Measurements from ENCODE around the gene ABCB4.

Gene ABCB4

GRCh38 chr7:87432536-87432935 is 42.9 kb downstream of the ABCB4 start:
- no peak overlapping the region for H3K4me3 ChIP-seq (ENCODE audit: low read depth, low read length)
- no peak for DNase-seq (ENCODE audit: low read depth, low spot score)
- in situ Hi-C loops (cut with HindIII; ENCODE audit: low sequenced_read_pairs): no loop called here
- TF ChIP-seq, protein P1, sequence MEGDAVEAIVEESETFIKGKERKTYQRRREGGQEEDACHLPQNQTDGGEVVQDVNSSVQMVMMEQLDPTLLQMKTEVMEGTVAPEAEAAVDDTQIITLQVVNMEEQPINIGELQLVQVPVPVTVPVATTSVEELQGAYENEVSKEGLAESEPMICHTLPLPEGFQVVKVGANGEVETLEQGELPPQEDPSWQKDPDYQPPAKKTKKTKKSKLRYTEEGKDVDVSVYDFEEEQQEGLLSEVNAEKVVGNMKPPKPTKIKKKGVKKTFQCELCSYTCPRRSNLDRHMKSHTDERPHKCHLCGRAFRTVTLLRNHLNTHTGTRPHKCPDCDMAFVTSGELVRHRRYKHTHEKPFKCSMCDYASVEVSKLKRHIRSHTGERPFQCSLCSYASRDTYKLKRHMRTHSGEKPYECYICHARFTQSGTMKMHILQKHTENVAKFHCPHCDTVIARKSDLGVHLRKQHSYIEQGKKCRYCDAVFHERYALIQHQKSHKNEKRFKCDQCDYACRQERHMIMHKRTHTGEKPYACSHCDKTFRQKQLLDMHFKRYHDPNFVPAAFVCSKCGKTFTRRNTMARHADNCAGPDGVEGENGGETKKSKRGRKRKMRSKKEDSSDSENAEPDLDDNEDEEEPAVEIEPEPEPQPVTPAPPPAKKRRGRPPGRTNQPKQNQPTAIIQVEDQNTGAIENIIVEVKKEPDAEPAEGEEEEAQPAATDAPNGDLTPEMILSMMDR (IDR thresholded peaks at IDR 0.05; ENCODE audit: low read depth, low read length): no peak

DNA sequence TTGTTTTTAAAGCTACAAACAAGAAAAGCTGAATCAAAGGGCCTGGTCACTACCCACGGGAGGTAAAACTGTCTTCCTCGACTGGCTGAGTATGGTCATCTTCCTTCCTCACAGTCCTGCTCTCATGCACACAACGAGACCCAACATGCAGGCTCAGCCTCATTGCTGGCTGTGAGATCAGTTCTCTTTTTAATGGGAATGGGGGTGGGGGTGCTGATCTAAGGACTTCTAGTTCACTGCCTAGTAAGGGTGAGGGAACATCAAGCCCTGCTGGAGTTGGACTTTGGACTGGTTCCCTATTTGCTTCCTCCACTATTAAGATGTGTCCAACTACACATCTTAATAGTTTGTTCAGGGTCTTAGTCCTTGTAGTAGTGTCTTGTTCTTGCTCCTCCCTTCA is 48.2 kb downstream of the ABCB4 start:
- TF ChIP-seq, protein P1 (IDR thresholded peaks at IDR 0.05; ENCODE audit: low read depth, low read length): no peak
- in situ Hi-C loops (cut with HindIII; ENCODE audit: low sequenced_read_pairs): no loop called here
- no peak overlapping the region for H3K4me3 ChIP-seq (ENCODE audit: low read depth, low read length)
- DNase-seq (ENCODE audit: low read depth, low spot score): no peak

GRCh38 chr7:87426160-87426559 is 49.3 kb downstream of the ABCB4 start:
- H3K4me3 ChIP-seq (ENCODE audit: low read depth, low read length): no peak overlapping the region
- in situ Hi-C loops (cut with HindIII; ENCODE audit: low sequenced_read_pairs): no loop called here
- no peak for DNase-seq (ENCODE audit: low read depth, low spot score)
- TF ChIP-seq, protein P1 (IDR thresholded peaks at IDR 0.05; ENCODE audit: low read depth, low read length): no peak

GRCh38 chr7:87424075-87424474 is 51.4 kb downstream of the ABCB4 start:
- no peak for DNase-seq (ENCODE audit: low read depth, low spot score)
- no peak overlapping the region for H3K4me3 ChIP-seq (ENCODE audit: low read depth, low read length)
- TF ChIP-seq, protein P1 (IDR thresholded peaks at IDR 0.05; ENCODE audit: low read depth, low read length): no peak
- in situ Hi-C loops (cut with HindIII; ENCODE audit: low sequenced_read_pairs): no loop called here

GRCh38 chr7:87420173-87420572 is 55.3 kb downstream of the ABCB4 start:
- in situ Hi-C loops (cut with HindIII; ENCODE audit: low sequenced_read_pairs): no loop called here
- no peak for DNase-seq (ENCODE audit: low read depth, low spot score)
- TF ChIP-seq, protein P1 (IDR thresholded peaks at IDR 0.05; ENCODE audit: low read depth, low read length): no peak
- no peak overlapping the region for H3K4me3 ChIP-seq (ENCODE audit: low read depth, low read length)

DNA sequence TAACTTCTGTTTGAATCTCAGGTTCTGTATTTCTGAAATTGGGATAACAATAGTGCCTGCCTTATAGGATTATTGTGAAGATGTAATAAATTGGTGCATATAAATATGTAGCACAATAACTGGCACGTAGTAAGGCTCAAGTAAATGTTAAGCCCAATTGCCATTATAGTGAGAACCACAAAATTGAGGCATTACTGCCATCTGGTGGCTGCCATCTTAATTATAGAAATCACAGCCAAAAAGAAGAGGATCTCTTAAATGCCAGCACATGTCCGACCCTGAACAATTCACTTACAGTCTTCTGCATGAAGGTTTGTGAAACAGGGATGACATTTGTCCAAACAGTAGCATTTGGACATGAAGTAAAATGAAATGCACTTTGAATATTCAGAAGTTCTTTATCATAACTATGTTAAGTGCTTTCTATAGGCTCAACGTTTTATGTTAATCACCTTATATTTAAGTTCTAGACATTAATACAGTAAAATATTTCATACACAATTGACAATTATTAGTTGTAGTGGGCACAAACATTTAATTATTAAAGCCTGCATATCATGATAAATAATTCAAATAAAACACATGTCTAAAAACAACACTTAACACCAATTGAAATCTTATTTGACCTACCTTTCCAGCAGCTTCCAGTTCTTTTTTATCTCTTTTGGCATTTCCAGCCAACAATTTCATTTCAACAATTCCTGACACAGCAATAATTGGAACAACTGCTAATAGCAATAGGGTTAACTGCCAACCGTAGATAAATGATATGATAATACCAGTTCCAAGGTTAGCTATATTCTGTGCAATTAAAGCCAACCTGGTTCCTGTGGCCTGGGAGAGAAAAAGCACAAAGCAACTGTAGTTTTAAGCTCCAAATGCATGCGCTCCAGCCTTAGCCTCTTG is 58.5 kb downstream of the ABCB4 start:
- TF ChIP-seq, protein P1 (IDR thresholded peaks at IDR 0.05; ENCODE audit: low read depth, low read length): peak; percentile 58
- DNase-seq (ENCODE audit: low read depth, low spot score): peak; percentile 77
- no peak overlapping the region for H3K4me3 ChIP-seq (ENCODE audit: low read depth, low read length)
- in situ Hi-C loops (cut with HindIII; ENCODE audit: low sequenced_read_pairs): no loop called here

Measured in astrocyte of the spinal cord (primary cell).